ENCODE results near the gene CEMIP.

The CEMIP gene

GRCh38 chr15:80892414-80892813 is 113.2 kb downstream of the CEMIP start:
- DNase-seq (ENCODE audit: low spot score), result no peak

GRCh38 chr15:80893777-80894176 is 114.6 kb downstream of the CEMIP start:
- no peak for DNase-seq (ENCODE audit: low spot score)

GRCh38 chr15:80895091-80895490 is 115.9 kb downstream of the CEMIP start:
- DNase-seq (ENCODE audit: low spot score), result no peak

- no peak for DNase-seq (ENCODE audit: low spot score)
These were observed 116.8 kb downstream of the CEMIP start for GRCh38 chr15:80895965-80896364.

- DNase-seq (ENCODE audit: low spot score), result no peak
These were observed 118.9 kb downstream of the CEMIP start for GRCh38 chr15:80898040-80898439.

GRCh38 chr15:80902298-80902801 is 123.2 kb downstream of the CEMIP start:
- DNase-seq (ENCODE audit: low spot score), result no peak

- DNase-seq (ENCODE audit: low spot score), result no peak
These were observed 125.8 kb downstream of the CEMIP start for GRCh38 chr15:80904998-80905397.

GRCh38 chr15:80906159-80906766 is 127.1 kb downstream of the CEMIP start:
- DNase-seq (ENCODE audit: low spot score), result no peak

GRCh38 chr15:80911821-80912220 is 132.7 kb downstream of the CEMIP start:
- no peak for DNase-seq (ENCODE audit: low spot score)

- no peak for DNase-seq (ENCODE audit: low spot score)
These were observed 133.5 kb downstream of the CEMIP start for GRCh38 chr15:80912673-80913072.

- no peak for DNase-seq (ENCODE audit: low spot score)
These were observed 134.4 kb downstream of the CEMIP start for GRCh38 chr15:80913541-80913940.

GRCh38 chr15:80915472-80915871 is 136.3 kb downstream of the CEMIP start:
- DNase-seq (ENCODE audit: low spot score), result no peak

- no peak for DNase-seq (ENCODE audit: low spot score)
These were observed 136.9 kb downstream of the CEMIP start for GRCh38 chr15:80916056-80916455.

GRCh38 chr15:80918196-80918783 is 139.1 kb downstream of the CEMIP start:
- no peak for DNase-seq (ENCODE audit: low spot score)

GRCh38 chr15:80920271-80920699 is 141.1 kb downstream of the CEMIP start:
- DNase-seq (ENCODE audit: low spot score), result no peak

- no peak for DNase-seq (ENCODE audit: low spot score)
These were observed 142.7 kb downstream of the CEMIP start for GRCh38 chr15:80921736-80922410.

GRCh38 chr15:80923668-80924067 is 144.5 kb downstream of the CEMIP start:
- no peak for DNase-seq (ENCODE audit: low spot score)

GRCh38 chr15:80924278-80924677 is 145.1 kb downstream of the CEMIP start:
- no peak for DNase-seq (ENCODE audit: low spot score)

- DNase-seq (ENCODE audit: low spot score), result no peak
These were observed 146.5 kb downstream of the CEMIP start for GRCh38 chr15:80925597-80926059.

GRCh38 chr15:80926126-80926525 is 147.0 kb downstream of the CEMIP start:
- no peak for DNase-seq (ENCODE audit: low spot score)

- DNase-seq (ENCODE audit: low spot score), result no peak
These were observed 150.1 kb downstream of the CEMIP start for GRCh38 chr15:80929225-80929624.

GRCh38 chr15:80929689-80930088 is 150.5 kb downstream of the CEMIP start:
- DNase-seq (ENCODE audit: low spot score), result no peak

GRCh38 chr15:80931191-80931590 is 152.0 kb downstream of the CEMIP start:
- no peak for DNase-seq (ENCODE audit: low spot score)

All from ecto neural progenitor cell (in vitro differentiated cells).